ENCODE measurements around the gene SLC35B1.

SLC35B1 gene, protein sequence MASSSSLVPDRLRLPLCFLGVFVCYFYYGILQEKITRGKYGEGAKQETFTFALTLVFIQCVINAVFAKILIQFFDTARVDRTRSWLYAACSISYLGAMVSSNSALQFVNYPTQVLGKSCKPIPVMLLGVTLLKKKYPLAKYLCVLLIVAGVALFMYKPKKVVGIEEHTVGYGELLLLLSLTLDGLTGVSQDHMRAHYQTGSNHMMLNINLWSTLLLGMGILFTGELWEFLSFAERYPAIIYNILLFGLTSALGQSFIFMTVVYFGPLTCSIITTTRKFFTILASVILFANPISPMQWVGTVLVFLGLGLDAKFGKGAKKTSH

DNA sequence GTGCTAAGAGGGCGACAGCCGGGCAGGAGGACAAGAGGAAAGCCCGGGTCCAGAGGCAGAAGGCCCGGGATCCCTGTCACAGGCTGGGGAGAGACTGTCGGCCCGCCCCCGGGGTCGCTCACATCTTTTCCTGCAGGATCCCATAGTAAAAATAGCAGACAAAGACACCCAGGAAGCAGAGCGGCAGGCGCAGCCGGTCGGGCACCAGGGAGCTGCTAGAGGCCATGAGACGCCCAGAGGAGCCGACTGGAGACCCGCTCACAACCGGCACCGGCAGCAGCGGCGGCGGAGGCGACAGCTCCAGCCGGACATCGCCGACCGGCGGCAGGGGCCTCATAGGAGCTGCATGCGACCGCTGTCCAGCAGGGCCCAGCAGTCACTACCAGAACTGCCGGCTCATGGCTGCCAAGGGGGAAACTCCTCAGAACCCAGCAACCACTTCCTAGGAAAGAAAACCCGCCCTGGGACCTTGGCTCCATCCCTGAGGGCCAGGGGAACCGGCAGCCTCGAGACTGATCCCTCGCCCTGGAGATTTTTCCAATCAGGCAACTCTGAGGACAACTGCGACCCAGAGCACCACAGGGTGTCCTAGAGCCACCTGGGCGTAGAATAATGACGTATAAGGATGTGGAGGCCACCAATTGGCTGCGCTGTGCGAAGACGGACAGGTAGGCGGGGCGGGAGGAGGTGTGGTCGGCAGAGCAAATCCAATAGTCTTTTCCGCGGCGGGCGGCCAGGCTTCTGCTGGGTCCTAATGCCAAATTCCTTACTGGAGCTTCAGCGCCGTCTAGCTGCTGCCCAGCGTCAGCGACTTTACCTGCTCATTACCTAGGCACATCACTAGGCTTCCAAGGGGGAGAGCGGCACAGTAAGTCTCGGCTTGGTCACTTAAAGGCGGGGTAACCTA lies at the start of gene SLC35B1:
TSS of gene SLC35B1 (minus strand) at position 357 of the 907 bp plus-strand sequence. CDS start at position 226, 131 bp downstream.
- H3K4me3 ChIP-seq (replicated peaks in 1 of 2; ENCODE audit: low read depth in 2 of 2, low read length in 2 of 2) = peak within 1 kb of the TSS; percentile 90 to 94
- TF ChIP-seq CTCF (IDR thresholded peaks at IDR 0.05; ENCODE audit: low read depth, low read length) = peak; percentile 94
- DNase-seq (ENCODE audit: low read depth in 2 of 2) = peak; percentile 99 to 100

DNA sequence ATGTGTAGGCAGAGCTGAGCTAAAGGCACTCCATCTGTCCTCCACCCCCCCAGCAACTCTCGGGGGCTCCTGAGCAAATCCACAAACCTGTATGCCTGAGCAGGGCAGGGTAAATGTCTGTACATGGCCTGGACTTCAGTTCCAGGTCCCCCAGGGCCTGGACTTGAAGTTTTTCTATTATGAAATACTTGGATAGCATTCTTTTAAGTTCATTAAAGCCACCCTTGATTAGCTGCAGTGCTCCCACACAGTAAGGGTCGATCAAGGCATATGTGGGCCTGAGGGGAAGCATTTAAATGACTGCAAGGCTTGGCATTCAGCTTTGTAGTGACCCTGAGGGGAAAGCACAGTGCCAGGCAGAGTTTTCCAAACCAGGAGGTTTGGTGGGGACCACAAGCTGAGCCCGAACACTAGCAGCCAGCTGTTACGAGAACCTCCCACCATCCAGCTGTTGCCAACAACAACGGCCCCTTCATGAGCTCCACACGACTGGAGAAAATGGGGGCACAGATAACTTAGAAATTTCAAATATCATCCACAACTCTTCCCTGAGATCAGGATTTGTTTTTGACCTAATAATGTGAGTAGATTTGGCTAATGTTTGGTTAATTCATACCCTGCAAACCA lies 49.5 kb upstream of the SLC35B1 start:
- no peak for TF ChIP-seq CTCF (IDR thresholded peaks at IDR 0.05; ENCODE audit: low read depth, low read length)
- no peak for DNase-seq (ENCODE audit: low read depth in 2 of 2)
- H3K4me3 ChIP-seq (replicated peaks in 1 of 2; ENCODE audit: low read depth in 2 of 2, low read length in 2 of 2) = no peak overlapping the region

GRCh38 chr17:49756323-49757150 lies 48.8 kb upstream of the SLC35B1 start:
- no peak for TF ChIP-seq CTCF (IDR thresholded peaks at IDR 0.05; ENCODE audit: low read depth, low read length)
- no peak for DNase-seq (ENCODE audit: low read depth in 2 of 2)

GRCh38 chr17:49755663-49756283 lies 48.0 kb upstream of the SLC35B1 start:
- TF ChIP-seq CTCF (IDR thresholded peaks at IDR 0.05; ENCODE audit: low read depth, low read length) = no peak
- no peak overlapping the region for H3K4me3 ChIP-seq (replicated peaks in 1 of 2; ENCODE audit: low read depth in 2 of 2, low read length in 2 of 2)
- no peak for DNase-seq (ENCODE audit: low read depth in 2 of 2)

More at GRCh38 chr17:49756323-49757150, 48.8 kb upstream of the SLC35B1 start:
- no peak overlapping the region for H3K4me3 ChIP-seq (replicated peaks in 1 of 2; ENCODE audit: low read depth in 2 of 2, low read length in 2 of 2)

GRCh38 chr17:49753959-49754391 lies 46.2 kb upstream of the SLC35B1 start:
- DNase-seq (ENCODE audit: low read depth in 2 of 2) = peak in 1 of 2 donors; percentile 76
- TF ChIP-seq CTCF (IDR thresholded peaks at IDR 0.05; ENCODE audit: low read depth, low read length) = no peak
- no peak overlapping the region for H3K4me3 ChIP-seq (replicated peaks in 1 of 2; ENCODE audit: low read depth in 2 of 2, low read length in 2 of 2)
